ENCODE data around the gene CBX1.

The CBX1 gene

GRCh38 chr17:48048384-48049126, 52.7 kb downstream of the CBX1 start:
- no peaks in the 10 kb centered on the region for H3K9me3 ChIP-seq (ENCODE audit: control insufficient read depth, insufficient read depth, low read length)
- peak overlapping the region; percentile 75 for H3K4me3 ChIP-seq (ENCODE audit: low read depth, low read length)
- peak overlapping the region; percentile 92 for H3K9ac ChIP-seq (ENCODE audit: low read depth, low read length)
- H3K27ac ChIP-seq (ENCODE audit: low read depth, low read length): peak overlapping the region; percentile 98
- H3K36me3 ChIP-seq (ENCODE audit: control insufficient read depth, insufficient read depth, low read length): peaks cover 32% of the 10 kb centered on the region
- no peaks in the 10 kb centered on the region for H3K27me3 ChIP-seq (ENCODE audit: control insufficient read depth, insufficient read depth, low read length)
- H3K4me1 ChIP-seq (ENCODE audit: control insufficient read depth, insufficient read depth, low read length): peaks cover 47% of the 10 kb centered on the region

GRCh38 chr17:48047741-48048383, 53.4 kb downstream of the CBX1 start, which contains the start of gene NFE2L1:
Gene NFE2L1, plus strand, starts transcription at chr17:48048359. Its CDS starts 2,760 bp downstream, at chr17:48051119.
- Histone ChIP-seq H3K36me3 (ENCODE audit: control insufficient read depth, insufficient read depth, low read length) (peaks cover 25% of the 10 kb centered on the region), H3K4me1 (ENCODE audit: control insufficient read depth, insufficient read depth, low read length) (peaks cover 40% of the 10 kb centered on the region), H3K9me3 (ENCODE audit: control insufficient read depth, insufficient read depth, low read length) (no peaks in the 10 kb centered on the region), H3K9ac (ENCODE audit: low read depth, low read length) (peak within 1 kb of the TSS; percentile 92), H3K4me3 (ENCODE audit: low read depth, low read length) (peak within 1 kb of the TSS; percentile 75), H3K27me3 (ENCODE audit: control insufficient read depth, insufficient read depth, low read length) (no peaks in the 10 kb centered on the region), H3K27ac (ENCODE audit: low read depth, low read length) (peak within 1 kb of the TSS; percentile 98)

GRCh38 chr17:48047113-48047740, 54.1 kb downstream of the CBX1 start:
- H3K4me1 ChIP-seq (ENCODE audit: control insufficient read depth, insufficient read depth, low read length): peaks cover 33% of the 10 kb centered on the region
- H3K36me3 ChIP-seq (ENCODE audit: control insufficient read depth, insufficient read depth, low read length): peaks cover 19% of the 10 kb centered on the region
- peak overlapping the region; percentile 91 for H3K9ac ChIP-seq (ENCODE audit: low read depth, low read length)
- H3K9me3 ChIP-seq (ENCODE audit: control insufficient read depth, insufficient read depth, low read length): no peaks in the 10 kb centered on the region
- H3K27ac ChIP-seq (ENCODE audit: low read depth, low read length): peak overlapping the region; percentile 95
- peak overlapping the region; percentile 75 for H3K4me3 ChIP-seq (ENCODE audit: low read depth, low read length)
- H3K27me3 ChIP-seq (ENCODE audit: control insufficient read depth, insufficient read depth, low read length): no peaks in the 10 kb centered on the region

GRCh38 chr17:48046296-48046695, 55.0 kb downstream of the CBX1 start:
- H3K27me3 ChIP-seq (ENCODE audit: control insufficient read depth, insufficient read depth, low read length): no peaks in the 10 kb centered on the region
- H3K27ac ChIP-seq (ENCODE audit: low read depth, low read length): peak overlapping the region; percentile 95
- H3K4me1 ChIP-seq (ENCODE audit: control insufficient read depth, insufficient read depth, low read length): peaks cover 26% of the 10 kb centered on the region
- peak overlapping the region; percentile 75 for H3K4me3 ChIP-seq (ENCODE audit: low read depth, low read length)
- H3K9ac ChIP-seq (ENCODE audit: low read depth, low read length): no peak overlapping the region
- peaks cover 10% of the 10 kb centered on the region for H3K36me3 ChIP-seq (ENCODE audit: control insufficient read depth, insufficient read depth, low read length)
- no peaks in the 10 kb centered on the region for H3K9me3 ChIP-seq (ENCODE audit: control insufficient read depth, insufficient read depth, low read length)

GRCh38 chr17:48045316-48046001, 55.8 kb downstream of the CBX1 start:
- Histone ChIP-seq H3K9ac (ENCODE audit: low read depth, low read length) (no peak overlapping the region), H3K4me1 (ENCODE audit: control insufficient read depth, insufficient read depth, low read length) (peaks cover 17% of the 10 kb centered on the region), H3K4me3 (ENCODE audit: low read depth, low read length) (no peak overlapping the region), H3K9me3 (ENCODE audit: control insufficient read depth, insufficient read depth, low read length) (no peaks in the 10 kb centered on the region), H3K36me3 (ENCODE audit: control insufficient read depth, insufficient read depth, low read length) (peaks cover 1% of the 10 kb centered on the region; the same call in 1 of the 2 replicates), H3K27ac (ENCODE audit: low read depth, low read length) (no peak overlapping the region), H3K27me3 (ENCODE audit: control insufficient read depth, insufficient read depth, low read length) (no peaks in the 10 kb centered on the region)

- no peaks in the 10 kb centered on the region for H3K9me3 ChIP-seq (ENCODE audit: control insufficient read depth, insufficient read depth, low read length)
- H3K27me3 ChIP-seq (ENCODE audit: control insufficient read depth, insufficient read depth, low read length): no peaks in the 10 kb centered on the region
- H3K4me1 ChIP-seq (ENCODE audit: control insufficient read depth, insufficient read depth, low read length): peaks cover 13% of the 10 kb centered on the region
- no peak overlapping the region for H3K9ac ChIP-seq (ENCODE audit: low read depth, low read length)
- no peak overlapping the region for H3K4me3 ChIP-seq (ENCODE audit: low read depth, low read length)
- no peak overlapping the region for H3K27ac ChIP-seq (ENCODE audit: low read depth, low read length)
- no peaks in the 10 kb centered on the region for H3K36me3 ChIP-seq (ENCODE audit: control insufficient read depth, insufficient read depth, low read length)
Measured at GRCh38 chr17:48044851-48045250, 56.4 kb downstream of the CBX1 start.

- Histone ChIP-seq H3K27ac (ENCODE audit: low read depth, low read length) (no peak overlapping the region), H3K27me3 (ENCODE audit: control insufficient read depth, insufficient read depth, low read length) (peaks cover 12% of the 10 kb centered on the region), H3K4me1 (ENCODE audit: control insufficient read depth, insufficient read depth, low read length) (peaks cover 12% of the 10 kb centered on the region; the same call in 1 of the 2 replicates), H3K9me3 (ENCODE audit: control insufficient read depth, insufficient read depth, low read length) (no peaks in the 10 kb centered on the region), H3K36me3 (ENCODE audit: control insufficient read depth, insufficient read depth, low read length) (no peaks in the 10 kb centered on the region), H3K9ac (ENCODE audit: low read depth, low read length) (no peak overlapping the region), H3K4me3 (ENCODE audit: low read depth, low read length) (no peak overlapping the region)
Measured at GRCh38 chr17:48043176-48043575, 58.1 kb downstream of the CBX1 start.

GRCh38 chr17:48038687-48039086, 62.6 kb downstream of the CBX1 start:
- Histone ChIP-seq H3K27me3 (ENCODE audit: control insufficient read depth, insufficient read depth, low read length) (peaks cover 32% of the 10 kb centered on the region), H3K4me1 (ENCODE audit: control insufficient read depth, insufficient read depth, low read length) (peaks cover 5% of the 10 kb centered on the region), H3K9ac (ENCODE audit: low read depth, low read length) (no peak overlapping the region), H3K4me3 (ENCODE audit: low read depth, low read length) (no peak overlapping the region), H3K36me3 (ENCODE audit: control insufficient read depth, insufficient read depth, low read length) (no peaks in the 10 kb centered on the region), H3K27ac (ENCODE audit: low read depth, low read length) (no peak overlapping the region), H3K9me3 (ENCODE audit: control insufficient read depth, insufficient read depth, low read length) (no peaks in the 10 kb centered on the region)

- H3K27ac ChIP-seq (ENCODE audit: low read depth, low read length): no peak overlapping the region
- H3K27me3 ChIP-seq (ENCODE audit: control insufficient read depth, insufficient read depth, low read length): peaks cover 32% of the 10 kb centered on the region
- H3K9ac ChIP-seq (ENCODE audit: low read depth, low read length): no peak overlapping the region
- peak overlapping the region; percentile 27; the same call in 1 of the 2 replicates for H3K4me3 ChIP-seq (ENCODE audit: low read depth, low read length)
- H3K36me3 ChIP-seq (ENCODE audit: control insufficient read depth, insufficient read depth, low read length): no peaks in the 10 kb centered on the region
- H3K9me3 ChIP-seq (ENCODE audit: control insufficient read depth, insufficient read depth, low read length): no peaks in the 10 kb centered on the region
- peaks cover 5% of the 10 kb centered on the region for H3K4me1 ChIP-seq (ENCODE audit: control insufficient read depth, insufficient read depth, low read length)
Measured at GRCh38 chr17:48037838-48038323, 63.4 kb downstream of the CBX1 start.

GRCh38 chr17:48037036-48037837, 64.0 kb downstream of the CBX1 start, which contains the start of gene COPZ2:
Gene COPZ2, minus strand, starts transcription at chr17:48037797. Its CDS starts 20 bp downstream, at chr17:48037777.
- Histone ChIP-seq H3K4me3 (ENCODE audit: low read depth, low read length) (peak within 1 kb of the TSS; percentile 72), H3K4me1 (ENCODE audit: control insufficient read depth, insufficient read depth, low read length) (peaks cover 5% of the 10 kb centered on the region), H3K9ac (ENCODE audit: low read depth, low read length) (no peak within 1 kb of the TSS), H3K36me3 (ENCODE audit: control insufficient read depth, insufficient read depth, low read length) (no peaks in the 10 kb centered on the region), H3K27ac (ENCODE audit: low read depth, low read length) (no peak within 1 kb of the TSS), H3K9me3 (ENCODE audit: control insufficient read depth, insufficient read depth, low read length) (no peaks in the 10 kb centered on the region), H3K27me3 (ENCODE audit: control insufficient read depth, insufficient read depth, low read length) (peaks cover 32% of the 10 kb centered on the region)
